ENCODE results near the gene TSHZ2. TPM values are rescaled to one million over a fixed set of nuclear protein-coding genes. Genes with fewer than 3 reads are reported as not detected.
"Not testable (repeated sequence)": the region's sequence is repeated elsewhere in the genome, so short reads cannot be mapped to it uniquely, and the experiment has no call there.

The TSHZ2 gene
- total RNA-seq, 1 donor from 2014 or later, result 1.2 TPM

DNA sequence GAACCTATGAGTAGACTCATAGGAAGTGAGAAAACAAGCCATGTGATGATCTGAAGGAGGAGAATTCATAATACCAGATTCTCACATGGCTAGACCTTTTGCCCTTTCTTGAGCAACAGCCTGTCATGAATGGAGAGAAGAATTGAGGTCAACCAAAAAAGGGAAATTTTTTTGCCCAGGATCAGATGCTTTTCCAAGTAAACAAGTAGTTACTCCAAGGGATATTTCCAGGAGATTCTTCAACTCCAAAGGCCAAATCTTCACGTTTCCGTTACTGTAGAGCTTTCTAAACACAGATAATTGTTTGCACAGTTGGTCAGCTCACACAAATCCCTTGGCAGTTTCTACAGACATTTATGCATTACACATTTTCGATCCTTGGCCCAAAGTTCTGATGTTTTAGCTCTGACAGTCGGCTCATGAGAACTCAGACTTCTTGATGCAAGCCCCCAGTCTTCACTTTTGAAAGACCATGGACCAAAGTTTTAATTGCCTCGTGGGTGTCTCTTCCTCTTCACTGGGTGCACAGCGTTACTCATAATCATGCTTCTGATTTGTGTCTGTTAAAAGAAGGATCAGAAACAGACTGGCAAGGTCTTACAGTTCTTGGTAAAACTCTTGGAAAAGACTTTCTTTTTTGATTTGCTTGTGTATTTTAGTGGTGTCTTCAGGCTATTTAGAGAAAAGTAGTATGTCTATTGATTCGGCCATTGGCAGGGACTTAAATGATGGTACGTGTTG, 115.0 kb downstream of the TSHZ2 start:
- H3K4me2 ChIP-seq (ENCODE audit: low read length), result no peak overlapping the region
- TF ChIP-seq, protein P1, sequence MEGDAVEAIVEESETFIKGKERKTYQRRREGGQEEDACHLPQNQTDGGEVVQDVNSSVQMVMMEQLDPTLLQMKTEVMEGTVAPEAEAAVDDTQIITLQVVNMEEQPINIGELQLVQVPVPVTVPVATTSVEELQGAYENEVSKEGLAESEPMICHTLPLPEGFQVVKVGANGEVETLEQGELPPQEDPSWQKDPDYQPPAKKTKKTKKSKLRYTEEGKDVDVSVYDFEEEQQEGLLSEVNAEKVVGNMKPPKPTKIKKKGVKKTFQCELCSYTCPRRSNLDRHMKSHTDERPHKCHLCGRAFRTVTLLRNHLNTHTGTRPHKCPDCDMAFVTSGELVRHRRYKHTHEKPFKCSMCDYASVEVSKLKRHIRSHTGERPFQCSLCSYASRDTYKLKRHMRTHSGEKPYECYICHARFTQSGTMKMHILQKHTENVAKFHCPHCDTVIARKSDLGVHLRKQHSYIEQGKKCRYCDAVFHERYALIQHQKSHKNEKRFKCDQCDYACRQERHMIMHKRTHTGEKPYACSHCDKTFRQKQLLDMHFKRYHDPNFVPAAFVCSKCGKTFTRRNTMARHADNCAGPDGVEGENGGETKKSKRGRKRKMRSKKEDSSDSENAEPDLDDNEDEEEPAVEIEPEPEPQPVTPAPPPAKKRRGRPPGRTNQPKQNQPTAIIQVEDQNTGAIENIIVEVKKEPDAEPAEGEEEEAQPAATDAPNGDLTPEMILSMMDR (IDR thresholded peaks at IDR 0.05; ENCODE audit: insufficient read depth, low read depth, low read length), result no peak
- TF ChIP-seq EZH2 (IDR thresholded peaks at IDR 0.05; ENCODE audit: insufficient read depth, low read length), result no peak
- H3K36me3 Mint-ChIP-seq (ENCODE audit: low read depth, unreplicated experiment), result no peaks in the 10 kb centered on the region

DNA sequence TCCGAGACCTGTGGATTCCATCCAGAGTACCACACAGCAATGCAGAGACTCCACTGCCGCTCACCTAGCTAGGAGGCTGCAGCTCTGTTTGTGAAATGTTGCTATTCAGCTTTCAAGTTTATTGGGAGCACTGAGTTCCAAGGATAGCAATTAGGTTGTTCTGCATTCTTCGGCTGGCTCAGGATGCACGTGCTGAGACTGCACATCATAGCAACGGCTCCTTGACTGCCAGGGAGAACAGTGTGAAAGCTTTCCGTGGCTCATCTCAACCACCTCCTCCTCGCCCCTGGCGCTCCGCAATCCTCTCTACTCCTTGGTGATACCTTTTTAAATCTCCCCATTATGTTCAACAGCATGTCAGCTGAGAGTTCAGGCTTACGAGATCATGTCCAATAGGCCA, 116.6 kb downstream of the TSHZ2 start:
- H3K4me2 ChIP-seq (ENCODE audit: low read length), result no peak overlapping the region
- FAIRE-seq (no peak), DNase-seq (ENCODE audit: low read depth) (no peak)
- H3K27ac Mint-ChIP-seq (ENCODE audit: unreplicated experiment), result no peak overlapping the region
- no peaks in the 10 kb centered on the region for H3K27me3 ChIP-seq (ENCODE audit: insufficient read depth, low read length)
- H3K9me3 ChIP-seq (ENCODE audit: insufficient read depth, low read depth, low read length), result no peaks in the 10 kb centered on the region
- H2AFZ ChIP-seq (ENCODE audit: low read depth, low read length), result no peak overlapping the region
- TF ChIP-seq EZH2 (IDR thresholded peaks at IDR 0.05; ENCODE audit: insufficient read depth, low read length), result no peak
- TF ChIP-seq, protein P1 (IDR thresholded peaks at IDR 0.05; ENCODE audit: insufficient read depth, low read depth, low read length), result no peak
- no peaks in the 10 kb centered on the region for H3K9me3 Mint-ChIP-seq (ENCODE audit: unreplicated experiment)
- H3K79me2 ChIP-seq (ENCODE audit: insufficient read depth, low read length), result no peaks in the 10 kb centered on the region
- no peak overlapping the region for H3K4me3 Mint-ChIP-seq (ENCODE audit: unreplicated experiment)
- no peak overlapping the region for H3K9ac ChIP-seq (ENCODE audit: low read length)
- no peak overlapping the region for H3K27ac ChIP-seq (ENCODE audit: low read depth, low read length)
- H3K36me3 Mint-ChIP-seq (ENCODE audit: low read depth, unreplicated experiment), result no peaks in the 10 kb centered on the region
- H3K4me3 ChIP-seq (ENCODE audit: insufficient read depth, low read depth, low read length), result no peak overlapping the region
- H3K4me1 ChIP-seq (ENCODE audit: insufficient read depth, low read length), result no peaks in the 10 kb centered on the region
- no peaks in the 10 kb centered on the region for H4K20me1 ChIP-seq (ENCODE audit: insufficient read depth, low read length)
- H3K36me3 ChIP-seq (ENCODE audit: insufficient read depth, low read length), result no peaks in the 10 kb centered on the region
- peaks cover 7% of the 10 kb centered on the region for H3K27me3 Mint-ChIP-seq (ENCODE audit: low read depth, unreplicated experiment)
- H3K4me1 Mint-ChIP-seq (ENCODE audit: low read depth, unreplicated experiment), result no peaks in the 10 kb centered on the region

More for the DNA sequence above, 115.0 kb downstream of the TSHZ2 start:
- FAIRE-seq (no peak), DNase-seq (ENCODE audit: low read depth) (no peak)
- H3K4me1 ChIP-seq (ENCODE audit: insufficient read depth, low read length), result no peaks in the 10 kb centered on the region
- H3K9ac ChIP-seq (ENCODE audit: low read length), result no peak overlapping the region
- H3K9me3 ChIP-seq (ENCODE audit: insufficient read depth, low read depth, low read length), result no peaks in the 10 kb centered on the region
- Mint-ChIP-seq H3K9me3 (ENCODE audit: unreplicated experiment) (no peaks in the 10 kb centered on the region), H3K4me3 (ENCODE audit: unreplicated experiment) (no peak overlapping the region), H3K4me1 (ENCODE audit: low read depth, unreplicated experiment) (no peaks in the 10 kb centered on the region), H3K27ac (ENCODE audit: unreplicated experiment) (no peak overlapping the region), H3K27me3 (ENCODE audit: low read depth, unreplicated experiment) (peaks cover 7% of the 10 kb centered on the region)
- no peaks in the 10 kb centered on the region for H3K27me3 ChIP-seq (ENCODE audit: insufficient read depth, low read length)
- H2AFZ ChIP-seq (ENCODE audit: low read depth, low read length), result no peak overlapping the region
- no peak overlapping the region for H3K4me3 ChIP-seq (ENCODE audit: insufficient read depth, low read depth, low read length)
- no peaks in the 10 kb centered on the region for H3K36me3 ChIP-seq (ENCODE audit: insufficient read depth, low read length)
- H3K27ac ChIP-seq (ENCODE audit: low read depth, low read length), result no peak overlapping the region
- no peaks in the 10 kb centered on the region for H4K20me1 ChIP-seq (ENCODE audit: insufficient read depth, low read length)
- no peaks in the 10 kb centered on the region for H3K79me2 ChIP-seq (ENCODE audit: insufficient read depth, low read length)

DNA sequence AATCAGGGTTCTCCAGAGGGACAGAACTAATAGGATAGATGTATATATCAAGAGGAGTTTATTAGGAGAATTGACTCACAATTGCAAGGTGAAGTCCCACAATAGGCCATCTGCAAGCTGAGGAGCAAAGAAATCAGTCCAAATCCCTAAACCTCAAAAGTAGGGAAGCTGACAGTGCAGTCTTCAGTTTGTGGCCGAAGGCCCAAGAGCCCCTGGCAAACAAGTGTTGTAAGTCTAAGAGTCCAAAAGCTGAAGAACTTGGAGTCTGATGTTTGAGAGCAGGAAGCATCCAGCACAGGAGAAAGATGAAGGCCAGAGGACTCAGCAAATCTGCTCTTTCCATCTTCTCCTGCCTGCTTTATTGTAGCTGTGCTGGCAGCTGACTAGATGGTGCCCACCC, 117.7 kb downstream of the TSHZ2 start:
- not testable (repeated sequence) for H3K9ac ChIP-seq (ENCODE audit: low read length); H3K36me3 ChIP-seq (ENCODE audit: insufficient read depth, low read length); H3K9me3 ChIP-seq (ENCODE audit: insufficient read depth, low read depth, low read length); H3K27me3 Mint-ChIP-seq (ENCODE audit: low read depth, unreplicated experiment); DNase-seq (ENCODE audit: low read depth); H4K20me1 ChIP-seq (ENCODE audit: insufficient read depth, low read length); H3K9me3 Mint-ChIP-seq (ENCODE audit: unreplicated experiment); H3K27ac ChIP-seq (ENCODE audit: low read depth, low read length); H3K4me1 ChIP-seq (ENCODE audit: insufficient read depth, low read length); H3K4me1 Mint-ChIP-seq (ENCODE audit: low read depth, unreplicated experiment); H3K4me3 ChIP-seq (ENCODE audit: insufficient read depth, low read depth, low read length); H2AFZ ChIP-seq (ENCODE audit: low read depth, low read length); H3K27ac Mint-ChIP-seq (ENCODE audit: unreplicated experiment); H3K79me2 ChIP-seq (ENCODE audit: insufficient read depth, low read length); H3K4me3 Mint-ChIP-seq (ENCODE audit: unreplicated experiment); H3K36me3 Mint-ChIP-seq (ENCODE audit: low read depth, unreplicated experiment); H3K27me3 ChIP-seq (ENCODE audit: insufficient read depth, low read length); H3K4me2 ChIP-seq (ENCODE audit: low read length); FAIRE-seq

All from astrocyte (in vitro differentiated cells and primary cell).